Inferior parietal cortex (tissue), 1 donor: Measurements from ENCODE around the gene TNFSF15.

Experiments used
- DNase-seq: peaks from one replicate; pipeline ENCODE4 v3.0.0-alpha.2; 2016; ENCODE audit errors: extremely low spot score

TNFSF15 gene

GRCh38 chr9:114825126-114825795 is 19.4 kb upstream of the TNFSF15 start:
- DNase-seq, result no peak

- no peak for DNase-seq
These were observed 18.3 kb upstream of the TNFSF15 start for GRCh38 chr9:114824110-114824509.

- no peak for DNase-seq
These were observed 17.6 kb upstream of the TNFSF15 start for GRCh38 chr9:114823441-114823840.

GRCh38 chr9:114822708-114823107 is 16.9 kb upstream of the TNFSF15 start:
- DNase-seq, result no peak

- no peak for DNase-seq
These were observed 15.1 kb upstream of the TNFSF15 start for GRCh38 chr9:114820776-114821501.

DNA sequence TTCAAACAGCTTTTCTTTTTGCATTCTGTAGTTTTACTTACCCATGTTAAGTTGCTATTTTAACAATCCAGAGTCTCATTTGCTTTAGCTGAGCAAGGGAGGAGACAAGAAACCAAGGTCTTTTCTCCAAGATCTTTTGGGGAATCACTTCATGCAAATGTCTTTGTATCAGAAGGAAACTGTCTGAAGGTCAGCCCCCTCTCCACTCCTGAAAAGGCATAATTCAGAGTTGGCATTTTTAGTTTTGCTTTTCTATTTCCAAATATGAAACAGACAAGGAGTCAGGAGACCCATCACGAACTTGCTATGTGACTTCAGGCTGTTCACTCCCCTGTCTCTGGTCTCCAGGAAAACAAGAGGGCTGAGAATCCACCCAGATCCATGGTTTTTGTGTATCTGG is 12.3 kb upstream of the TNFSF15 start:
- no peak for DNase-seq

DNA sequence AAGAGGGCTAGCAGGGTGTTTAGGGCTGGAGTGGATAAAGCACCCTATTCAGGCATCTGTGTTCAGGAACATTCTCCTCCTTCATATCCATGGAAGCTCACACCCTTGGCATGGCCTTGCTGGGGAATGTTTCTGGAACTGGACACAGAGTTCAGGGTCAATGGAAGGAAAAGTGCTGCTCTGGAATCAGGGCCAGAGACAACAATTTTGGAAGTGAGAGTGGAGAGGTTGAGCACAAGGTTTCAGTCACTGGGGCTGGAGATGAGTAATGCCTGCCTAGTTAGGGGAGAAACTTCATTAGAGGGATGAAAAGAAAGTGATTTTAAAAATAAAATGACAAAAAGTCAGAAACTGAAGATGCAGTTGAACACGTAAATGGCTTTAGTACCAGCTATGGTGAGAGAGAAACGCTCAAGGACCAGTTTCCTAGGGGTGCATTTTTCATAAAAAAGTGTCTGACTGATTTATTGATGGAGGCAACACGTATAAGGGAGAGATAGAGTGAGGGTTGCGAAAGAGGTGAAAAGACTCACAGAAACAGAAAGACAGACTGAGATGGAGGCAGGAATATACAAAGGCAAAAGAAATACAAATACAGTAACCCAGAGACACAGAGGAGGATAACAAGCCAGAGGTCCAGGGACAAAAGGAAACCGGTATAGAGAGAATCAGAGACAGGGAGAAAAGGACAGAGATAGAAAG is 8.0 kb upstream of the TNFSF15 start:
- DNase-seq, result no peak

DNA sequence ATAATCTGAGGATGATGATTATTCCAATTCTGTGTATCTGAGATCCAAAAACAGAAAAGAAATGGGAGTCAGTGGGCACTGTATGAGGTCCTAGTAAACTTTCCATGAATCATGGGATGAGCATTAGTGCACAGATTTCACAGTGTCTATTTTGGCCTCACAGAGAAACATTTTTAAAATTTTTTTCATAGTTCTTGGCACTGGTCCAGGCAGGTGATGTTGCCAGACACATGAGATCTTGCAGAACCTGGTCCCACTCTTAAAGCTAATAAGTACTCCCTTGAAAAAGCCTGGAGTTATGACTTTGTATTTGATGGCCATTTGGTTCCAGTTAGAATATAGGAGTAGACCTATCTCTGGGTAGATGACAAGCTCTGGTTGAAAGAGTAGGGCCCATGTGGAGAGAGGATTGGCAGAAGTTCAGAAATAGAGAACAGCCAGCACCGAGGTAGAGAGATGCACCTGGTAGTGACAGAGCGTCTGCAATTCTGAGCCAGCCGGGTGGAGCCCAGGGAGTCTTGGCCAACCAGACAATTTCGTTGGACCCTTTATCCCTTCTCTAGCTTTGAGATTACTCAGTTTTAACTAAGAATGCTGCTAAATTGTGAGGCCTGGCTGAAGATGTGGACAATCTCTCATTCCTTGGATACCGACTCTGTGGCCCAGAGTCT is 6.3 kb upstream of the TNFSF15 start:
- no peak for DNase-seq

DNA sequence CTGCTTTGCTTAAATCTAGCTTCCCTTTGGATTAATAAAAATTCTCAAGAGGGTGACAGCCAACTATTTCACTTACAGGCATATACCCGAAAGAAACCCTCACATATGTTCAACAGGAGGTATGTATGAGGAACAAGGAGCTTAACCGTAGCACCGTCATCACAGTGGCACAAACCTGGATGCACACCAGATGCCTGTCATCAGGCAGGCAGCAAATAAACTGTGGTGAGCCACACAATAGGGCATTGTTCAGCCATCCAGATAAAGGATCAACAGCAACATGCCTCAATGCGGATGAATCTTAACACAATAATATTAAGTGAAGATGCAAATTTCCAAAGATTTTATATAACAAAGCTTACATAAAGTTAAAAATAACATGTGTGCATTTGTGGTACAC is 5.5 kb upstream of the TNFSF15 start:
- DNase-seq, result no peak

DNA sequence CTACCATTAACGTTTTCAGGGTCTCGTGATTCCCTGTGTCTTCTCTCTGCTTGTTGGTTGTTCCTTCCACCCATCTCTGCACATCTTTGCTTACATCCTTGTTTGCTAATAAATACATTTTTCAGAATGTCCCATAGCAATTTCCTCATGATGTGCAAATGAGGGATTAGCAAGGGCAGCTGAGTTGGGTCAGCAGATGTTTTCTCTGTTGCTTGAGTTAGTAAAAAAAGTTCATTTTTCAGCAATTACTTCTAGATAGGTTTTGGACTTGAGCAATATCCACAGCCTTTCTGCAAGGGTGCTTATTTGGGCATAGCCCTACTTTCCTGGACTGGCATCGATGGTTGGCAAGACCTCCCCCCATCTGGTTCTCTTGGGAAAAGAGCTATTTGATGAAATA is 4.8 kb upstream of the TNFSF15 start:
- no peak for DNase-seq

DNA sequence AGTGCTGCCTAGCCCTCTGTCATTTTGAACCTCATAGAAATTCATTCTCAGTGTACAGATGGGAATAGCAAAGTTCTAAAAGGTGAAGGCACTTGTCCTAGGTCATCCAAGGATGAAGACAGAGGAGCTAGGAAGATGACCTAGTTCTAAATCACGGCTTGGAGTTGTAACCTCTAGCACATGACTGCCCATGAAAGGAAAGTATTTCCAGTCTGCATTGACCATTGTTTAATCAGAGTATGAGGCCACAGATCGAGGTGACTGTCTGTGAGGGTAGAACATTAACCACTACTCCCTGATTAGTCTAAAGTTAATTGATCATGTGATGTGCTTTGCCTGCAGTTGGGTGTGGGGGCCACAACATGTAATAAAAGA is 674 bp upstream of the TNFSF15 start:
- DNase-seq, result no peak

DNA sequence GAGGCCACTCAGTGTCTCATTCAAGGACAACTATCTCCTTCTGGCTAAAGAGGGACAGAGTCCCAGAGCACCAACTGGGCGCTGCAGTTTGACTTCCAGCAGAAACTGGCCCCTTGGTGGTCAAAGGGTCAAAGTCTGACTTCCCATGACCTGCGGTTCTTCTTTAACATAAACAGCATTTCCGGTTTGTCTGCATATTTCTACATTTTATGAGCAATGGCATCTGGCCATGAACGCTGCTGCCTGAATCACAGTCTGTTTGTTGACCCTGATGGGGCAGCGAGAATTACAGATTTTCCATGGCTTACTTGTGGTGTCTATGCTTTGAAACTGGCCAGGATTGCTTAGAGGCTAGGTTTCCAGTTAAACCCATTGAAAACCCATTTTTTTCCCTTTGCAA is 1.3 kb downstream of the TNFSF15 start:
- DNase-seq, result no peak

DNA sequence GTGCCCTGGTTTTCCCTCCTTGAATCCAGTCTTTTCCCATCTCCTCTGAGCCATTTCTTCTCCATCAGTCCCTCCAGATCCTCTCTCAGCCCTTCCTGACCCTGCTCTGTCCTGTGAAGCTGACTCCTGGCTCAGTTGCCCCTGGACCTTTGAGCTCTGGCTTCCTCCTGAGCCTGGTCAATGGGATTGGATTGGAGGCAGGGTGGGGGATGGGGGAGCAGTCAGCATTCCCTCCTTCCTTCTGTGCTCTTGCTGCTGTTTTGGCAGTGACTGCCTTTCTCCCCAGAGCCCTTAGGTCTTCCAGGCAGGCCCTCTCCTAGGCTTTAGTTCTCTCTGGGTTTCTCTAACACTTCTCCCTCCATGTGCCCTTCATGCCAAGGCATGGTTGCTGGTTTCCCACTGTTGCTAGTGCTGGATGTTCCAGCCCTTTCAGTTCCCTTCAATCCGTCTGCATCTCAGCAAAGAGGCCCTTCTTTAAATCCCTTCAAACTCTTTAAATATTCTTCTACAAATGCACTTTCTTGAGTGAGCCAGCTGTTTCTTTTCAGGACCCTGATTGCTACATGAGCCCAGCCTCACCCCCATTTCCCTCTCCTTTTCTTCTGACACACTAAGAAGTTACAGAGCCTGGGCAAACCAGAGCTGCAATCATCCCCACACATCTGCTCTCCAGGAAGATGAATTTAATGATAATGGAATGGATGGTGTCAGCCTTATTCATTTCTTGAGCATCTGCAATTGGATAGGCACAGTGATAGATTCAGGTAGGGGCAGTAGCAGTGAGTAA is 2.2 kb downstream of the TNFSF15 start:
- DNase-seq, result no peak

DNA sequence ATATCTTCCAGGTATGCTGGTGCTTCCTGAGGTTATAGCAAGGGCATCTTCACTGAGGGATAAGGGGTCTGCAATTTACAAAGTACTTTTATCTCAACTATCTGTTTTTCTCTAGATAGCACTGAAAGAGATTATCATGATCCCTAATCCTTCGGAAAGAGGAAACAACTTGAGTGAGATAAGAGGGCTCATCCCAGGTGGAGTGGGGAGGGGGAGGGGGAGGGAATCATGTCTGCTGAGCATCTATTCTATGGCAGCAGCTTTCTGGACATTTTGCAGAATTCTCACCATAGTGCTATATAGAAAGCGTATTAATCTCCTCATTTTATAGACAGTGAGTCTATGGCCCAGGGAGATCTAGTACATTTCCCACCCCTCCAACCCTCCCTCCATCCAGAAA is 5.9 kb downstream of the TNFSF15 start:
- no peak for DNase-seq

- DNase-seq, result no peak
These were observed 6.4 kb downstream of the TNFSF15 start for GRCh38 chr9:114799441-114799840.

DNA sequence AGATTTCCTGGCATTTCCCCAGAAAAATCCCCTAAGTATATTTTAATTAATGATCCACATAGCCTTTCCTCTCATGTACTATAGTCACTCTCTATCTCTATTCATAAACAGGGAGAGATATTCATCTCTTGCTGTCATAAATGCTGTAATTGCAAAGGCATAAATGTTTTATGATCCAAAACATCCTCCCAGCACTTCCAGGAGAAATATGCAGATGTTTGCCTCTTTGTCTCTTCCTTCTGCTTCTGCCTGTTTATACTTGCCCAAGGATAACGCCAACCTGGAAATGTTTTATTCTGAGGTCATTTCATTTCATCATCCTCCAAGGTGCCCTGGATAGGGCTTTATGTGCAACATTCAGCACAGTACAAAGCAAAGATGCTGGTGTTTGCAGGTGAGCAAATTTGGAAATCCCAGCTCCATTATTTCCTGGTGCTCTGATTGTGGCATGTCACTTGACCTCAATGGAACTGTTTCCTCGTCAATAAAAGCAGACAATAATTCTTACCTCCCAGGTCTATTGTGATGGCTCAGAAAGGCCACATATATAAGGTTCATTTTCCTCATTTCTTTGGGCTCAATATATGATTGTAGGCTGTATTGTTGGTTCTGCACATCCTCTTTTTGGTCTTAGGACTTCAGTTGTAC is 6.9 kb downstream of the TNFSF15 start:
- DNase-seq, result no peak

DNA sequence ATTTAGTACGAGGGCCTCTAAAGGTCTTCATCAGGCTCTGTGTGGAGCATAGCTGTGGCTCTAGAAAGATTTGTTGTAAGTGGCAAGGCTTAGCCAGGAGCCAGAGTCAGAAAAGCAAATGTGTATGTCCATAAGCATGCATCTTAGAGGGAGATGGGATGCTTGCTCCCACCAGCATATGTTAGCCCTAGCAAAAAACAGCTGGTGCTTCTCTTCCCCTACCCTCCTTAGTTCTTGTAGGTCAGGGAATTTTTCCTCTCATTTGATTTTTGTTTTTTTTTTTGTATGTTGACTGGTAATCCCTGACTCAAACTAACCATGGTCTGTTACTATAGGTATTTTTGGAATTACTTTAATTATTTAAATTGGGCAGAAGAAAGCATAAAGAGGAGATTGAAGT is 7.7 kb downstream of the TNFSF15 start:
- DNase-seq, result no peak

GRCh38 chr9:114792396-114792795 is 13.4 kb downstream of the TNFSF15 start:
- no peak for DNase-seq

- no peak for DNase-seq
These were observed 14.1 kb downstream of the TNFSF15 start for GRCh38 chr9:114791736-114792135.

DNA sequence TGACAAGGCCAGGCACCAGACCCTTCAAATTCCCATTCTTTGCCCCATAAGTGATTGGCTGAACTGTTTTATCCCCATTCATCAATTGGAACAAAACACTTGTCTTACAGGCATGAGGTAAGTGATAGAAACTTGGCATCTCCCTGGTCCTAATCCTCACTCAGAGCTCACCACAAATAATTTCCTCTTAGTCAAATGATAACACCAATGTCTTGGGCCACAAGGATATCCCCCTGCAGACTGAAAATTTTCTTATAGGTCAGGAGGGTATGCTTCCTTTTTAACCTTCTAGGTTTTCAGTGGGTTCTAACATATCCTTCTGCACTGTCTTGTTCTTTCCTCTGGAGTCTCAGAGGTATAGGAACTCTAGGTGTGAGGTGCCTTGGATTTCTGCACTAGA is 14.5 kb downstream of the TNFSF15 start:
- no peak for DNase-seq

DNA sequence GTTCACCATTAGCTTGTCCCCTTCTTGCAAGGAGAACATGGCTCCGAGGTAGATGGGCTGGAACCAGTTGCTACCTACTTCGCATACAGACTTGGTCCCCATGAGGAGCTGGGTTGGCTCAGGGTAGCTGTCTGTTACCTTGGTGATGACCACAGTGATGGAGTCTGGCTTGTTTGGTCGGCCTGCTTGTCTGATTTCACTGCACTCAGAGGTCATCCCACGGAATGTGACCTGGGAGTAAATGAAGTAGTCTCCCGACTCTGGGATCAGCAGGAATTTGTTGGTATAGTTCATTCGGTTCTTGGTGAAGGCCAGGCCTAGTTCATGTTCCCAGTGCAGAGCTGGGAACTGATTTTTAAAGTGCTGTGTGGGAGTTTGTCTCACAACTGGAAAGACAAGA is 15.3 kb downstream of the TNFSF15 start:
- DNase-seq, result no peak
